ENCODE results near the gene NKAIN4. TPM values are rescaled to one million over a fixed set of nuclear protein-coding genes. Genes with fewer than 3 reads are reported as not detected.

NKAIN4 gene
- total and polyA plus RNA-seq, 7 donors, result not detected

- Histone ChIP-seq H3K9me3 (no peaks in the 10 kb centered on the region), H3K4me3 (no peak overlapping the region), H3K27me3 (ENCODE audit: insufficient read depth in 3 of 3, low read length in 2 of 3) (peaks cover 0 to 51% (median 3%) of the 10 kb centered on the region in 3 donors), H3K4me1 (no peaks in the 10 kb centered on the region), H3K36me3 (ENCODE audit: insufficient read depth in 1 of 2, low read depth in 1 of 2) (no peaks in the 10 kb centered on the region), H3K27ac (no peak overlapping the region)
- WGBS, 3 donors, result 81 to 89% (median 85%) methylated on average over 8 to 10 of the region's 10 CpGs
- intact Hi-C loops (cut with DNase I), result no loop called here
- no peak for TF ChIP-seq CTCF (IDR thresholded peaks at IDR 0.05)
- DNase-seq (no peak), ATAC-seq (no peak)
Measured at GRCh38 chr20:63244468-63244867, 9.8 kb downstream of the NKAIN4 start.

GRCh38 chr20:63243604-63244247 lies 10.5 kb downstream of the NKAIN4 start:
- no peaks in the 10 kb centered on the region for H3K9me3 ChIP-seq
- ATAC-seq (no peak), DNase-seq (no peak)
- H3K27me3 ChIP-seq (ENCODE audit: insufficient read depth in 3 of 3, low read length in 2 of 3), result peaks cover 0 to 49% (median 3%) of the 10 kb centered on the region in 3 donors
- no peaks in the 10 kb centered on the region for H3K4me1 ChIP-seq
- WGBS, 3 donors, result 73 to 78% (median 73%) methylated on average over 25 of the region's 25 CpGs
- no peak overlapping the region for H3K27ac ChIP-seq
- TF ChIP-seq CTCF (IDR thresholded peaks at IDR 0.05), result no peak
- intact Hi-C loops (cut with DNase I), result no loop called here
- no peak overlapping the region for H3K4me3 ChIP-seq
- no peaks in the 10 kb centered on the region for H3K36me3 ChIP-seq (ENCODE audit: insufficient read depth in 1 of 2, low read depth in 1 of 2)

GRCh38 chr20:63242736-63243135 lies 11.5 kb downstream of the NKAIN4 start:
- Histone ChIP-seq H3K4me1 (no peaks in the 10 kb centered on the region), H3K27me3 (ENCODE audit: insufficient read depth in 3 of 3, low read length in 2 of 3) (peaks cover 0 to 45% (median 0%) of the 10 kb centered on the region in 3 donors), H3K27ac (no peak overlapping the region), H3K9me3 (no peaks in the 10 kb centered on the region), H3K4me3 (no peak overlapping the region), H3K36me3 (ENCODE audit: insufficient read depth in 1 of 2, low read depth in 1 of 2) (no peaks in the 10 kb centered on the region)
- no peak for TF ChIP-seq CTCF (IDR thresholded peaks at IDR 0.05)
- DNase-seq (no peak), ATAC-seq (no peak)
- WGBS, 3 donors, result 83 to 88% (median 86%) methylated on average over 21 of the region's 21 CpGs
- intact Hi-C loops (cut with DNase I), result no loop called here

GRCh38 chr20:63241272-63241671 lies 13.0 kb downstream of the NKAIN4 start:
- WGBS, 3 donors, result 43 to 51% (median 44%) methylated on average over 11 of the region's 11 CpGs
- no peak overlapping the region for H3K27ac ChIP-seq
- no peak overlapping the region for H3K4me3 ChIP-seq
- intact Hi-C loops (cut with DNase I), result no loop called here
- TF ChIP-seq CTCF (IDR thresholded peaks at IDR 0.05), result no peak
- H3K4me1 ChIP-seq, result no peaks in the 10 kb centered on the region
- no peak for ATAC-seq
- no peak for DNase-seq
- H3K27me3 ChIP-seq (ENCODE audit: insufficient read depth in 3 of 3, low read length in 2 of 3), result peaks cover 0 to 43% (median 0%) of the 10 kb centered on the region in 3 donors
- H3K36me3 ChIP-seq (ENCODE audit: insufficient read depth in 1 of 2, low read depth in 1 of 2), result no peaks in the 10 kb centered on the region
- H3K9me3 ChIP-seq, result no peaks in the 10 kb centered on the region

- ATAC-seq (no peak), DNase-seq (no peak)
- intact Hi-C loops (cut with DNase I), result no loop called here
- H3K4me1 ChIP-seq, result no peaks in the 10 kb centered on the region
- 67 to 75% (median 70%) methylated on average over 11 of the region's 11 CpGs for WGBS, 3 donors
- H3K27me3 ChIP-seq (ENCODE audit: insufficient read depth in 3 of 3, low read length in 2 of 3), result peaks cover 0 to 54% (median 0%) of the 10 kb centered on the region in 3 donors
- H3K4me3 ChIP-seq, result no peak overlapping the region
- H3K27ac ChIP-seq, result no peak overlapping the region
- no peaks in the 10 kb centered on the region for H3K36me3 ChIP-seq (ENCODE audit: insufficient read depth in 1 of 2, low read depth in 1 of 2)
- H3K9me3 ChIP-seq, result no peaks in the 10 kb centered on the region
- no peak for TF ChIP-seq CTCF (IDR thresholded peaks at IDR 0.05)
Measured at GRCh38 chr20:63240004-63240403, 14.3 kb downstream of the NKAIN4 start.
